Lower leg skin (tissue), 4 donors: ENCODE results near the gene LKAAEAR1. TPM values are rescaled to one million over a fixed set of nuclear protein-coding genes. Genes with fewer than 3 reads are reported as not detected.
A peak's percentile ranks its signal among the peaks of the same experiment; 100 is the strongest.

ENCODE experiments used
- DNase-seq, 2 donors: peaks; one replicate each; pipeline ENCODE4 v3.0.0-alpha.2; 2019; ENCODE audit warnings: low spot score in 2 of 2
- H3K4me3 ChIP-seq: fragments of 200-600 bp; sonication (generic); 2 replicates; pipeline ENCODE4 v1.5.1; 2017; ENCODE audit warnings: mild to moderate bottlenecking, low read depth; ENCODE audit not compliant: poor library complexity, severe bottlenecking
- CTCF ChIP-seq, 3 donors: fragments of 450-650 bp; IDR thresholded peaks; one replicate each; pipeline ENCODE4 v1.5.1; 2016; ENCODE audit warnings: antibody characterized with exemption in 3 of 3, mild to moderate bottlenecking in 3 of 3, moderate library complexity in 2 of 3
- POLR2A ChIP-seq, 2 donors: fragments of 450-650 bp; IDR thresholded peaks; one replicate each; pipeline ENCODE4 v1.6.1; 2016 to 2017; ENCODE audit warnings: antibody characterized with exemption in 2 of 2, mild to moderate bottlenecking in 1 of 2, moderate library complexity in 1 of 2
- WGBS, 2 donors: methylation state at CpG; one replicate each; pipeline ENCODE4 v1.1.5; 2018; 5-methylcytosine and 5-hydroxymethylcytosine counted together
- intact Hi-C: fragments of 100-400 bp; cut with DNase I; formaldehyde crosslinking; loops from one replicate; pipeline ENCODE4 v1.15.0; 2023; ENCODE audit warnings: low total_unique reads
- total RNA-seq, 4 donors: library from RNA; depleted of rRNA; stranded (reverse); fragments of >200 nt; gene quantifications; one replicate each; pipeline ENCODE4 v1.1.0, GENCODE V29; 2016

The LKAAEAR1 gene
- total RNA-seq, 4 donors from 2014 or later: 0.91 TPM; not detected in 3

- WGBS, 2 donors: 2 to 15% methylated on average over 10 to 61 of the region's 101 CpGs
- no peak for DNase-seq
- TF ChIP-seq POLR2A (IDR thresholded peaks at IDR 0.05) (no peak), CTCF (IDR thresholded peaks at IDR 0.05) (no peak)
- intact Hi-C loops: no loop called here
- H3K4me3 ChIP-seq: no peak overlapping the region
Measured at GRCh38 chr20:64048402-64049044, 35.7 kb downstream of the LKAAEAR1 start.

GRCh38 chr20:64047968-64048401 lies 36.2 kb downstream of the LKAAEAR1 start:
- H3K4me3 ChIP-seq: no peak overlapping the region
- TF ChIP-seq CTCF (IDR thresholded peaks at IDR 0.05) (no peak), POLR2A (IDR thresholded peaks at IDR 0.05) (no peak)
- WGBS, 2 donors: 42 to 57% methylated on average over 13 to 31 of the region's 49 CpGs
- DNase-seq: no peak
- intact Hi-C loops: no loop called here

- 77 to 79% methylated on average over 8 of the region's 8 CpGs for WGBS, 2 donors
- no peak for TF ChIP-seq POLR2A (IDR thresholded peaks at IDR 0.05)
- TF ChIP-seq CTCF (IDR thresholded peaks at IDR 0.05): no peak
- peak overlapping the region; percentile 3 for H3K4me3 ChIP-seq
- intact Hi-C loops: no loop called here
- no peak for DNase-seq
Measured at GRCh38 chr20:64047046-64047389, 37.2 kb downstream of the LKAAEAR1 start.

GRCh38 chr20:64045346-64046011 lies 38.7 kb downstream of the LKAAEAR1 start:
- DNase-seq: no peak
- intact Hi-C loops: no loop called here
- 48 to 53% methylated on average over 9 to 11 of the region's 11 CpGs for WGBS, 2 donors
- TF ChIP-seq POLR2A (IDR thresholded peaks at IDR 0.05) (no peak), CTCF (IDR thresholded peaks at IDR 0.05) (no peak)
- H3K4me3 ChIP-seq: no peak overlapping the region

GRCh38 chr20:64044484-64045247 lies 39.5 kb downstream of the LKAAEAR1 start:
- no peak for DNase-seq
- WGBS, 2 donors: 43 to 49% methylated on average over 14 of the region's 14 CpGs
- TF ChIP-seq CTCF (IDR thresholded peaks at IDR 0.05) (no peak), POLR2A (IDR thresholded peaks at IDR 0.05) (no peak)
- H3K4me3 ChIP-seq: no peak overlapping the region
- intact Hi-C loops: no loop called here
